RPMI7951 (cell line): ENCODE data around the gene PTTG2. TPM values are rescaled to one million over a fixed set of nuclear protein-coding genes. Genes with fewer than 3 reads are reported as not detected.

Experiments
- DNase-seq: peaks from one replicate; pipeline ENCODE4 v3.0.0-alpha.2; 2012; ENCODE audit warnings: low read depth
- total RNA-seq: library from RNA; depleted of rRNA; stranded (reverse); fragments of >200 nt; shearing (Covaris generic); gene quantifications from 2 replicates; pipeline ENCODE4 v1.2.3, GENCODE V29; 2014

Gene PTTG2
- total RNA-seq, 1 experiment from 2014 or later = not detected

- no peak for DNase-seq
These were observed 25.6 kb downstream of the PTTG2 start for GRCh38 chr4:37985730-37986275.

- DNase-seq = no peak
These were observed 28.5 kb downstream of the PTTG2 start for GRCh38 chr4:37988670-37989069.

- no peak for DNase-seq
These were observed 29.4 kb downstream of the PTTG2 start for GRCh38 chr4:37989398-37990260.

- DNase-seq = no peak
These were observed 30.6 kb downstream of the PTTG2 start for GRCh38 chr4:37990731-37991245.

- no peak for DNase-seq
These were observed 31.6 kb downstream of the PTTG2 start for GRCh38 chr4:37991623-37992410.

- DNase-seq = no peak
These were observed 33.6 kb downstream of the PTTG2 start for GRCh38 chr4:37993806-37994205.

GRCh38 chr4:37994569-37994968 lies 34.4 kb downstream of the PTTG2 start:
- no peak for DNase-seq

GRCh38 chr4:37995299-37995821 lies 35.2 kb downstream of the PTTG2 start:
- DNase-seq = no peak

- no peak for DNase-seq
These were observed 36.0 kb downstream of the PTTG2 start for GRCh38 chr4:37995981-37996775.

GRCh38 chr4:37998226-37998625 lies 38.0 kb downstream of the PTTG2 start:
- DNase-seq = no peak

- DNase-seq = no peak
These were observed 39.0 kb downstream of the PTTG2 start for GRCh38 chr4:37999000-37999716.

GRCh38 chr4:37999965-38000364 lies 39.8 kb downstream of the PTTG2 start:
- DNase-seq = no peak

- DNase-seq = no peak
These were observed 41.7 kb downstream of the PTTG2 start for GRCh38 chr4:38001927-38002326.

- DNase-seq = no peak
These were observed 42.4 kb downstream of the PTTG2 start for GRCh38 chr4:38002451-38003071.

- DNase-seq = no peak
These were observed 42.9 kb downstream of the PTTG2 start for GRCh38 chr4:38003102-38003501.

- DNase-seq = no peak
These were observed 43.4 kb downstream of the PTTG2 start for GRCh38 chr4:38003628-38004027.

- peak; percentile 4 for DNase-seq
These were observed 43.9 kb downstream of the PTTG2 start for GRCh38 chr4:38004062-38004461.

GRCh38 chr4:38004887-38005286 lies 44.7 kb downstream of the PTTG2 start:
- no peak for DNase-seq

GRCh38 chr4:38005637-38006036 lies 45.4 kb downstream of the PTTG2 start:
- no peak for DNase-seq

GRCh38 chr4:38007645-38008044 lies 47.4 kb downstream of the PTTG2 start:
- no peak for DNase-seq
